GM21619 (cell line): ENCODE data around the gene TXNDC2.

Source experiments
- ATAC-seq: cut with Tn5 transposase; IDR thresholded peaks from one replicate; pipeline ENCODE4 v1.9.1; 2021; ENCODE audit not compliant: unreplicated experiment

TXNDC2 gene

GRCh38 chr18:9859232-9859631 is 26.5 kb upstream of the TXNDC2 start:
- no peak for ATAC-seq

GRCh38 chr18:9860682-9861081 is 25.1 kb upstream of the TXNDC2 start:
- no peak for ATAC-seq

- ATAC-seq: peak; percentile 78
These were observed 24.6 kb upstream of the TXNDC2 start for GRCh38 chr18:9861157-9861556.

- ATAC-seq: no peak
These were observed 23.8 kb upstream of the TXNDC2 start for GRCh38 chr18:9861933-9862332.

- ATAC-seq: no peak
These were observed 23.1 kb upstream of the TXNDC2 start for GRCh38 chr18:9862686-9863085.

- ATAC-seq: no peak
These were observed 22.5 kb upstream of the TXNDC2 start for GRCh38 chr18:9863282-9863681.

- no peak for ATAC-seq
These were observed 19.8 kb upstream of the TXNDC2 start for GRCh38 chr18:9865764-9866490.

- ATAC-seq: no peak
These were observed 19.1 kb upstream of the TXNDC2 start for GRCh38 chr18:9866627-9867026.

GRCh38 chr18:9867071-9867594 is 18.6 kb upstream of the TXNDC2 start:
- no peak for ATAC-seq

GRCh38 chr18:9868857-9869714 is 16.7 kb upstream of the TXNDC2 start:
- no peak for ATAC-seq

- peak; percentile 76 for ATAC-seq
These were observed 15.9 kb upstream of the TXNDC2 start for GRCh38 chr18:9869715-9870430.

- ATAC-seq: peak; percentile 19
These were observed 15.3 kb upstream of the TXNDC2 start for GRCh38 chr18:9870431-9871008.

- ATAC-seq: no peak
These were observed 14.5 kb upstream of the TXNDC2 start for GRCh38 chr18:9871244-9871746.

- ATAC-seq: no peak
These were observed 12.9 kb upstream of the TXNDC2 start for GRCh38 chr18:9872823-9873222.

- no peak for ATAC-seq
These were observed 11.0 kb upstream of the TXNDC2 start for GRCh38 chr18:9874728-9875127.

GRCh38 chr18:9876212-9876866 is 9.4 kb upstream of the TXNDC2 start:
- ATAC-seq: no peak

- peak; percentile 58 for ATAC-seq
These were observed 8.7 kb upstream of the TXNDC2 start for GRCh38 chr18:9876867-9877654.

- ATAC-seq: no peak
These were observed 8.1 kb upstream of the TXNDC2 start for GRCh38 chr18:9877655-9878014.

GRCh38 chr18:9878095-9878494 is 7.7 kb upstream of the TXNDC2 start:
- no peak for ATAC-seq
